Left lung (tissue), 10 donors: ENCODE results near the gene LAPTM4A. TPM values are rescaled to one million over a fixed set of nuclear protein-coding genes. Genes with fewer than 3 reads are reported as not detected.

Experiments
- ATAC-seq: fragments of 200-7000 bp; cut with Tn5 transposase; one replicate; pipeline ENCODE4 v1.9.1; 2020; ENCODE audit warnings: moderate library complexity
- DNase-seq, 4 donors: peaks; one replicate each; pipeline ENCODE4 v3.0.0-alpha.2; 2013 to 2020
- H3K27ac ChIP-seq, 2 donors: fragments of 200-600 bp; sonication (generic) in 1 of 2; one replicate each; pipeline versions ENCODE4 v1.5.0 to v1.8.0; 2020 to 2021
- H3K27me3 ChIP-seq, 2 donors: fragments of 200-600 bp; sonication (generic) in 1 of 2; one replicate each; pipeline versions ENCODE4 v1.5.0 to v1.8.0; 2020 to 2021
- H3K36me3 ChIP-seq, 2 donors: fragments of 200-600 bp; sonication (generic) in 1 of 2; one replicate each; pipeline versions ENCODE4 v1.5.0 to v1.8.0; 2020 to 2021
- H3K4me1 ChIP-seq, 2 donors: fragments of 200-600 bp; one replicate each; pipeline ENCODE4 v1.8.0; 2021
- H3K4me3 ChIP-seq, 2 donors: fragments of 200-600 bp; sonication (generic) in 1 of 2; one replicate each; pipeline versions ENCODE4 v1.5.0 to v1.8.0; 2020 to 2021; ENCODE audit warnings: mild to moderate bottlenecking in 1 of 2
- H3K9me3 ChIP-seq, 2 donors: fragments of 200-600 bp; sonication (generic) in 1 of 2; one replicate each; pipeline versions ENCODE4 v1.5.0 to v1.8.0; 2020 to 2021
- intact Hi-C, 2 donors: fragments of 100-400 bp; cut with DNase I; formaldehyde crosslinking; loops; one replicate each; pipeline versions ENCODE4 v1.11.2 to v1.14.2; 2022
- polyA plus RNA-seq, 6 donors: library from polyadenylated mRNA; unstranded; fragments of 120-200 nt; gene quantifications; one replicate each; pipeline ENCODE4 v1.2.1, GENCODE V29; 2013; ENCODE audit not compliant: insufficient read length in 6 of 6
- total RNA-seq, 2 donors: library from RNA; stranded (reverse); fragmentation: NEBNext Ultra II Directional; extraction: Animal tissue kit (Norgen Biotek cat#: 25700); gene quantifications; one replicate each; pipeline ENCODE4 v1.2.1, GENCODE V29; 2021
- TF ChIP-seq, protein P1 (sequence below), 2 donors: fragments of 200-600 bp; sonication (generic) in 1 of 2; IDR thresholded peaks; one replicate each; pipeline versions ENCODE4 v1.5.0 to v1.8.0; 2021; ENCODE audit warnings: antibody characterized with exemption in 2 of 2
- donor health status: DM: no; HTN: yes; CAD: no.
- donor health status: DM: no; HTN: no; CAD: no.

Gene LAPTM4A
- total and polyA plus RNA-seq, 8 donors, result 220 to 531 (median 464) TPM

GRCh38 chr2:20016346-20016745 lies 35.1 kb downstream of the LAPTM4A start:
- DNase-seq (no peak), ATAC-seq (no peak)
- TF ChIP-seq, protein P1, sequence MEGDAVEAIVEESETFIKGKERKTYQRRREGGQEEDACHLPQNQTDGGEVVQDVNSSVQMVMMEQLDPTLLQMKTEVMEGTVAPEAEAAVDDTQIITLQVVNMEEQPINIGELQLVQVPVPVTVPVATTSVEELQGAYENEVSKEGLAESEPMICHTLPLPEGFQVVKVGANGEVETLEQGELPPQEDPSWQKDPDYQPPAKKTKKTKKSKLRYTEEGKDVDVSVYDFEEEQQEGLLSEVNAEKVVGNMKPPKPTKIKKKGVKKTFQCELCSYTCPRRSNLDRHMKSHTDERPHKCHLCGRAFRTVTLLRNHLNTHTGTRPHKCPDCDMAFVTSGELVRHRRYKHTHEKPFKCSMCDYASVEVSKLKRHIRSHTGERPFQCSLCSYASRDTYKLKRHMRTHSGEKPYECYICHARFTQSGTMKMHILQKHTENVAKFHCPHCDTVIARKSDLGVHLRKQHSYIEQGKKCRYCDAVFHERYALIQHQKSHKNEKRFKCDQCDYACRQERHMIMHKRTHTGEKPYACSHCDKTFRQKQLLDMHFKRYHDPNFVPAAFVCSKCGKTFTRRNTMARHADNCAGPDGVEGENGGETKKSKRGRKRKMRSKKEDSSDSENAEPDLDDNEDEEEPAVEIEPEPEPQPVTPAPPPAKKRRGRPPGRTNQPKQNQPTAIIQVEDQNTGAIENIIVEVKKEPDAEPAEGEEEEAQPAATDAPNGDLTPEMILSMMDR (IDR thresholded peaks at IDR 0.05), result no peak
- intact Hi-C loops, result loop anchor here in 1 of 2 donors (5.0 kb wide), 1 partner anchor 76 kb away; no protein-coding TSS in a partner anchor
- Histone ChIP-seq H3K9me3 (peaks cover 0 to 10% of the 10 kb centered on the region in 2 donors), H3K27ac (no peak overlapping the region), H3K4me1 (peaks cover 8 to 15% of the 10 kb centered on the region in 2 donors), H3K4me3 (no peak overlapping the region), H3K36me3 (no peaks in the 10 kb centered on the region), H3K27me3 (peaks cover 0 to 32% of the 10 kb centered on the region in 2 donors)

- Histone ChIP-seq H3K27ac (no peak overlapping the region), H3K27me3 (peaks cover 0 to 40% of the 10 kb centered on the region in 2 donors), H3K4me1 (peaks cover 8 to 15% of the 10 kb centered on the region in 2 donors), H3K36me3 (no peaks in the 10 kb centered on the region), H3K4me3 (no peak overlapping the region), H3K9me3 (peaks cover 0 to 2% of the 10 kb centered on the region in 2 donors)
- TF ChIP-seq, protein P1 (IDR thresholded peaks at IDR 0.05), result peak; percentile 44 to 61
- DNase-seq, result peak in 2 of 4 donors; percentile 40 to 65
- intact Hi-C loops, result loop anchor here in 1 of 2 donors (5.0 kb wide), 1 partner anchor 77 kb away; no protein-coding TSS in a partner anchor
- peak; percentile 69 for ATAC-seq
These were observed 35.8 kb downstream of the LAPTM4A start for GRCh38 chr2:20015482-20016083.

- Histone ChIP-seq H3K4me3 (peak overlapping the region; percentile 33 to 43), H3K9me3 (no peaks in the 10 kb centered on the region), H3K36me3 (no peaks in the 10 kb centered on the region), H3K4me1 (peaks cover 8 to 15% of the 10 kb centered on the region in 2 donors), H3K27me3 (peaks cover 0 to 52% of the 10 kb centered on the region in 2 donors), H3K27ac (no peak overlapping the region)
- intact Hi-C loops, result no loop called here
- ATAC-seq, result peak; percentile 36
- peak in 1 of 4 donors; percentile 13 for DNase-seq
- TF ChIP-seq, protein P1 (IDR thresholded peaks at IDR 0.05), result no peak
These were observed 38.1 kb downstream of the LAPTM4A start for GRCh38 chr2:20013126-20013849.

DNA sequence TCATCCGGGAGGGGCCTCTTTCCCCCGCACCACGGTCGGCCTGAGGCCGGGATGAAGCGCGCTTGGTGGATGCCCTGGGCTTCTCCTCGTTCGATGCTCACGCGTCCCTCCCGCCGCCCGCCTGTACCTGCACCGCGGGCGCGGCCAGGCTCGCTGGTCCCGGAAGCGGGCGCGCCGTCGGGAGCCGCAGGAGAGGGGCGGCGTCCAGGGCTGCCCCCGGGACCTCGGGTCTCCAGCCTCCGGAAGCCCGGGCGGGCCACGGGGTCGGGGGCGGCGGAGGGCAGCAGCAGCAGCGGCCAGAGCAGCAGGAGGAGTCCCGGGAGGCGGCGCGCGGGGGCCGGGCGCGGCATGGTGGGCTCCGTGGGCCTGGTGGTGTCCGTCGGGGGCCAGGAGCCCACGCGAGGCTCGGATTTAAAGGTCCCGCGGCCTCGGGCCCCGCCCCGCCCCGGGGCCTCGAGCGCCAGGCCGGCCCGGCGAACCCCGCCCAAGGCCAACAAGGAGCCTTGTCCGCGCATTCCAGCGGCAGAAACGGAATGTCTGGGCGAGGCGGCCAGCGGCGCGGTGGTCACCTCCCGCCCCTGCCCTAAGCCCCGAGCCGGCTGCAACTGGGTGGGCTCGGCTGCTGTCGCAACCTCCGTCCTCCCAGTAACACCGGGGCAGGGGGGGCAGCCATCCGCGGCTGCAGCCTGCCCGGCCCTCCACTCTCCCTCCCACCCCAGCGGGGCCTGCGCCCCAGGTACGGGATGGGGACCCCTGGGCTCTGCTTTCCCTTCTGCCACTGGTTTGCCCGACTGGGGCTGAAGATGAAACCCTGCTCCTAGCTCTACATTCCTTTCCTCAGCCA lies 38.9 kb downstream of the LAPTM4A start, which contains the start of gene MATN3:
MATN3 (minus strand) TSS at position 387 of the 844 bp plus-strand sequence; CDS start at position 350, 37 bp downstream.
- Histone ChIP-seq H3K36me3 (no peaks in the 10 kb centered on the region), H3K27me3 (peaks cover 0 to 52% of the 10 kb centered on the region in 2 donors), H3K4me3 (peak within 1 kb of the TSS; percentile 33 to 43), H3K9me3 (no peaks in the 10 kb centered on the region), H3K27ac (peak within 1 kb of the TSS in 1 of 2 donors; percentile 33), H3K4me1 (peaks cover 8 to 15% of the 10 kb centered on the region in 2 donors)
- DNase-seq (peak; percentile 32 to 82 (median 46)), ATAC-seq (peak; percentile 95)
- intact Hi-C loops, result no loop called here
- TF ChIP-seq, protein P1 (IDR thresholded peaks at IDR 0.05), result no peak
